ENCODE results near the gene NUCKS1. TPM values are rescaled to one million over a fixed set of nuclear protein-coding genes. Genes with fewer than 3 reads are reported as not detected.

The NUCKS1 gene
- total and polyA plus RNA-seq, 10 of the 15 experiments (the other 5 are each of a cell fraction or from before 2014, with no cell fraction given): 40.5 to 135 (median 55.5) TPM

- TF ChIP-seq BHLHE40 (IDR thresholded peaks at IDR 0.05; ENCODE audit: borderline replicate concordance in 1 of 2, low read depth in 2 of 2, low read length in 1 of 2): peak; percentile 20 to 93; a peak in 3 of 4 replicates
- TF ChIP-seq, protein P1, sequence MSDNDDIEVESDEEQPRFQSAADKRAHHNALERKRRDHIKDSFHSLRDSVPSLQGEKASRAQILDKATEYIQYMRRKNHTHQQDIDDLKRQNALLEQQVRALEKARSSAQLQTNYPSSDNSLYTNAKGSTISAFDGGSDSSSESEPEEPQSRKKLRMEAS (IDR thresholded peaks at IDR 0.05; ENCODE audit: low read depth, low read length): no peak
- TF ChIP-seq NBN (IDR thresholded peaks at IDR 0.05): peak; percentile 85
- peak; percentile 83 for TF ChIP-seq DPF2 (IDR thresholded peaks at IDR 0.05)
- TF ChIP-seq, protein P2, sequence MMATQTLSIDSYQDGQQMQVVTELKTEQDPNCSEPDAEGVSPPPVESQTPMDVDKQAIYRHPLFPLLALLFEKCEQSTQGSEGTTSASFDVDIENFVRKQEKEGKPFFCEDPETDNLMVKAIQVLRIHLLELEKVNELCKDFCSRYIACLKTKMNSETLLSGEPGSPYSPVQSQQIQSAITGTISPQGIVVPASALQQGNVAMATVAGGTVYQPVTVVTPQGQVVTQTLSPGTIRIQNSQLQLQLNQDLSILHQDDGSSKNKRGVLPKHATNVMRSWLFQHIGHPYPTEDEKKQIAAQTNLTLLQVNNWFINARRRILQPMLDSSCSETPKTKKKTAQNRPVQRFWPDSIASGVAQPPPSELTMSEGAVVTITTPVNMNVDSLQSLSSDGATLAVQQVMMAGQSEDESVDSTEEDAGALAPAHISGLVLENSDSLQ (IDR thresholded peaks at IDR 0.05): no peak
- TF ChIP-seq SMAD5 (IDR thresholded peaks at IDR 0.05; ENCODE audit: low read depth): peak; percentile 17; the same call in 1 of the 2 replicates
- no peak for TF ChIP-seq BRCA1 (IDR thresholded peaks at IDR 0.05; ENCODE audit: low read depth, low read length)
- TF ChIP-seq SUPT20H (IDR thresholded peaks at IDR 0.05; ENCODE audit: borderline replicate concordance, control insufficient read depth, low read depth, low read length): no peak
- TF ChIP-seq ELK1 (IDR thresholded peaks at IDR 0.05; ENCODE audit: low read depth, low read length): 0 out of 2 replicates have a peak, but pooled peaks have one; percentile 38
- no peak for TF ChIP-seq CBFB (IDR thresholded peaks at IDR 0.05; ENCODE audit: low read depth)
- no peak for TF ChIP-seq ZBTB40 (IDR thresholded peaks at IDR 0.05; ENCODE audit: borderline replicate concordance)
- TF ChIP-seq, protein P3, sequence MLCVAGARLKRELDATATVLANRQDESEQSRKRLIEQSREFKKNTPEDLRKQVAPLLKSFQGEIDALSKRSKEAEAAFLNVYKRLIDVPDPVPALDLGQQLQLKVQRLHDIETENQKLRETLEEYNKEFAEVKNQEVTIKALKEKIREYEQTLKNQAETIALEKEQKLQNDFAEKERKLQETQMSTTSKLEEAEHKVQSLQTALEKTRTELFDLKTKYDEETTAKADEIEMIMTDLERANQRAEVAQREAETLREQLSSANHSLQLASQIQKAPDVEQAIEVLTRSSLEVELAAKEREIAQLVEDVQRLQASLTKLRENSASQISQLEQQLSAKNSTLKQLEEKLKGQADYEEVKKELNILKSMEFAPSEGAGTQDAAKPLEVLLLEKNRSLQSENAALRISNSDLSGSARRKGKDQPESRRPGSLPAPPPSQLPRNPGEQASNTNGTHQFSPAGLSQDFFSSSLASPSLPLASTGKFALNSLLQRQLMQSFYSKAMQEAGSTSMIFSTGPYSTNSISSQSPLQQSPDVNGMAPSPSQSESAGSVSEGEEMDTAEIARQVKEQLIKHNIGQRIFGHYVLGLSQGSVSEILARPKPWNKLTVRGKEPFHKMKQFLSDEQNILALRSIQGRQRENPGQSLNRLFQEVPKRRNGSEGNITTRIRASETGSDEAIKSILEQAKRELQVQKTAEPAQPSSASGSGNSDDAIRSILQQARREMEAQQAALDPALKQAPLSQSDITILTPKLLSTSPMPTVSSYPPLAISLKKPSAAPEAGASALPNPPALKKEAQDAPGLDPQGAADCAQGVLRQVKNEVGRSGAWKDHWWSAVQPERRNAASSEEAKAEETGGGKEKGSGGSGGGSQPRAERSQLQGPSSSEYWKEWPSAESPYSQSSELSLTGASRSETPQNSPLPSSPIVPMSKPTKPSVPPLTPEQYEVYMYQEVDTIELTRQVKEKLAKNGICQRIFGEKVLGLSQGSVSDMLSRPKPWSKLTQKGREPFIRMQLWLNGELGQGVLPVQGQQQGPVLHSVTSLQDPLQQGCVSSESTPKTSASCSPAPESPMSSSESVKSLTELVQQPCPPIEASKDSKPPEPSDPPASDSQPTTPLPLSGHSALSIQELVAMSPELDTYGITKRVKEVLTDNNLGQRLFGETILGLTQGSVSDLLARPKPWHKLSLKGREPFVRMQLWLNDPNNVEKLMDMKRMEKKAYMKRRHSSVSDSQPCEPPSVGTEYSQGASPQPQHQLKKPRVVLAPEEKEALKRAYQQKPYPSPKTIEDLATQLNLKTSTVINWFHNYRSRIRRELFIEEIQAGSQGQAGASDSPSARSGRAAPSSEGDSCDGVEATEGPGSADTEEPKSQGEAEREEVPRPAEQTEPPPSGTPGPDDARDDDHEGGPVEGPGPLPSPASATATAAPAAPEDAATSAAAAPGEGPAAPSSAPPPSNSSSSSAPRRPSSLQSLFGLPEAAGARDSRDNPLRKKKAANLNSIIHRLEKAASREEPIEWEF (IDR thresholded peaks at IDR 0.05; ENCODE audit: insufficient replicate concordance, low read depth, low read length): no peak
- TF ChIP-seq TAF1 (IDR thresholded peaks at IDR 0.05; ENCODE audit: borderline replicate concordance, low read depth, low read length): peak; percentile 45; the same call in 1 of the 2 replicates
- TF ChIP-seq SIN3A (IDR thresholded peaks at IDR 0.05; ENCODE audit: low read depth, low read length): no peak
- TF ChIP-seq GABPA (IDR thresholded peaks at IDR 0.05; ENCODE audit: low read depth): no peak
- no peak for TF ChIP-seq MYB (IDR thresholded peaks at IDR 0.05; ENCODE audit: borderline replicate concordance, low read depth, low read length)
- peak; percentile 60 to 77; a peak in 3 of 4 replicates for TF ChIP-seq IKZF2 (IDR thresholded peaks at IDR 0.05)
These were observed 496 bp downstream of the NUCKS1 start (continued) for GRCh38 chr1:205749234-205750137.

Data from GM12878 (cell line).